Vagina (tissue), 2 donors: ENCODE measurements around the gene SOX1.

Experiments
- POLR2A ChIP-seq, 2 donors: fragments of 450-650 bp; IDR thresholded peaks; one replicate each; pipeline ENCODE4 v1.6.1; 2017; ENCODE audit warnings: antibody characterized with exemption in 2 of 2, mild to moderate bottlenecking in 2 of 2, moderate library complexity in 2 of 2
- POLR2AphosphoS5 ChIP-seq, 2 donors: sonication (generic); formaldehyde crosslinking; IDR thresholded peaks; one replicate each; pipeline ENCODE4 v1.9.0; 2017; ENCODE audit warnings: antibody characterized with exemption in 2 of 2, mild to moderate bottlenecking in 2 of 2, low read depth in 1 of 2; ENCODE audit not compliant: insufficient read depth in 1 of 2
- TF ChIP-seq, protein P1 (sequence below), 3 experiments: fragments of 450-650 bp in 2 of 3; fragments of 200-600 bp in 1 of 3; sonication (generic) in 1 of 3; IDR thresholded peaks; one replicate each; pipeline ENCODE4 v1.5.1; 2017 to 2019; ENCODE audit warnings: antibody characterized with exemption in 3 of 3, mild to moderate bottlenecking in 2 of 3, moderate library complexity in 2 of 3

DNA sequence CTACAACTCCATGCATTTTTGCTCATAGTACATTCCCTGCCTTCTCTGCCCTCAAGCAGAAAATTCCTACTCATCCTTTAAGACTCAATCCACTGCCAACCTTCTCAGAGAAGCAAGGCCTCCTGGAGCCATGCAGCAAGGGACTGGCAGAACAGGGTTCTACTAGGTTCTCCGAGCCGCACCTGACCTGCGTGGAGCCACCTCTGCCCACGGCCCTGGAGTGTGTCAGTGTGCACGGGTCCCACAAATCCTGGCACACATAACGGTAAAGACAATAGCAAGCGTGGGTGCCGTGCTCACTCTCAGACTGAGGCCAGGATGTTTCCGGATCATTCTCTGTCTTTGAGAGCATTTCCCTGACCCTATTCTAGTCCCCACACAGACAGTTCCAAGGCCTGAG, 30.0 kb downstream of the SOX1 start:
- TF ChIP-seq, protein P1, sequence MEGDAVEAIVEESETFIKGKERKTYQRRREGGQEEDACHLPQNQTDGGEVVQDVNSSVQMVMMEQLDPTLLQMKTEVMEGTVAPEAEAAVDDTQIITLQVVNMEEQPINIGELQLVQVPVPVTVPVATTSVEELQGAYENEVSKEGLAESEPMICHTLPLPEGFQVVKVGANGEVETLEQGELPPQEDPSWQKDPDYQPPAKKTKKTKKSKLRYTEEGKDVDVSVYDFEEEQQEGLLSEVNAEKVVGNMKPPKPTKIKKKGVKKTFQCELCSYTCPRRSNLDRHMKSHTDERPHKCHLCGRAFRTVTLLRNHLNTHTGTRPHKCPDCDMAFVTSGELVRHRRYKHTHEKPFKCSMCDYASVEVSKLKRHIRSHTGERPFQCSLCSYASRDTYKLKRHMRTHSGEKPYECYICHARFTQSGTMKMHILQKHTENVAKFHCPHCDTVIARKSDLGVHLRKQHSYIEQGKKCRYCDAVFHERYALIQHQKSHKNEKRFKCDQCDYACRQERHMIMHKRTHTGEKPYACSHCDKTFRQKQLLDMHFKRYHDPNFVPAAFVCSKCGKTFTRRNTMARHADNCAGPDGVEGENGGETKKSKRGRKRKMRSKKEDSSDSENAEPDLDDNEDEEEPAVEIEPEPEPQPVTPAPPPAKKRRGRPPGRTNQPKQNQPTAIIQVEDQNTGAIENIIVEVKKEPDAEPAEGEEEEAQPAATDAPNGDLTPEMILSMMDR (IDR thresholded peaks at IDR 0.05), result no peak
- no peak for TF ChIP-seq POLR2AphosphoS5 (IDR thresholded peaks at IDR 0.05; ENCODE audit: insufficient read depth in 1 of 2, low read depth in 1 of 2)
- no peak for TF ChIP-seq POLR2A (IDR thresholded peaks at IDR 0.05)
